Motor neuron (in vitro differentiated cells): ENCODE data around the gene MRPS24. TPM values are rescaled to one million over a fixed set of nuclear protein-coding genes. Genes with fewer than 3 reads are reported as not detected.

Source experiments
- total RNA-seq, 8 experiments: library from RNA; unstranded; fragments of 300-600 nt; gene quantifications; 2 replicates each; pipeline versions ENCODE4 v1.2.3 to v1.2.4, GENCODE V29; 2022

The MRPS24 gene
- total RNA-seq, 8 experiments from 2014 or later, result 123 to 213 (median 132) TPM

Other genes starting within 250 kb of the MRPS24 start
- 10 to 100 TPM; 46.0 to 93.2 (median 76.1) TPM for gene COA1, start 140.0 kb downstream of the MRPS24 start, total RNA-seq
- 10 to 100 TPM in 6 of 8 experiments, 1 to 10 TPM in 2; 2.3 to 45.0 (median 17.1) TPM for gene BLVRA, start 110.8 kb downstream of the MRPS24 start, total RNA-seq
- gene URGCP, start 37.1 kb upstream of the MRPS24 start, total RNA-seq, result 10 to 100 TPM; 20.1 to 50.1 (median 27.2) TPM
- gene UBE2D4, start 56.9 kb upstream of the MRPS24 start, total RNA-seq, result 10 to 100 TPM in 5 of 8 experiments, 1 to 10 TPM in 3; 8.3 to 29.7 (median 10.7) TPM
- 1 to 10 TPM in 2 of 8 experiments, under 1 TPM in 6; 0.22 to 2.5 (median 0.44) TPM for gene SPDYE1, start 128.4 kb upstream of the MRPS24 start, total RNA-seq
- 10 to 100 TPM; 37.3 to 99.0 (median 70.9) TPM for gene DBNL, start 175.2 kb upstream of the MRPS24 start, total RNA-seq
- gene PGAM2, start 196.1 kb upstream of the MRPS24 start, total RNA-seq, result 1 to 10 TPM in 2 of 8 experiments, under 1 TPM in 2, not detected in 4; 0.38 to 2.0 (median 0.99) TPM
- 10 to 100 TPM in 4 of 8 experiments, 1 to 10 TPM in 4; 5.4 to 28.1 (median 10.2) TPM for gene POLM, start 213.0 kb upstream of the MRPS24 start, total RNA-seq
- gene AEBP1, start 234.8 kb upstream of the MRPS24 start, total RNA-seq, result 10 to 100 TPM in 4 of 8 experiments, 1 to 10 TPM in 4; 3.2 to 60.3 (median 16.5) TPM